ENCODE measurements around the gene AP2A1.

AP2A1 gene

GRCh38 chr19:49766007-49766929 is 533 bp upstream of the AP2A1 start:
- DNase-seq (ENCODE audit: low spot score), result peak; percentile 98

GRCh38 chr19:49767381-49767780 is 580 bp downstream of the AP2A1 start:
- no peak for DNase-seq (ENCODE audit: low spot score)

GRCh38 chr19:49767967-49768581 is 1.3 kb downstream of the AP2A1 start:
- no peak for DNase-seq (ENCODE audit: low spot score)

GRCh38 chr19:49770529-49770928 is 3.7 kb downstream of the AP2A1 start:
- DNase-seq (ENCODE audit: low spot score), result no peak

- no peak for DNase-seq (ENCODE audit: low spot score)
Observed at GRCh38 chr19:49771674-49772139, 4.9 kb downstream of the AP2A1 start.

- DNase-seq (ENCODE audit: low spot score), result no peak
Observed at GRCh38 chr19:49772850-49773432, 6.1 kb downstream of the AP2A1 start.

GRCh38 chr19:49773663-49774350 is 7.0 kb downstream of the AP2A1 start:
- DNase-seq (ENCODE audit: low spot score), result no peak

GRCh38 chr19:49774969-49775368 is 8.2 kb downstream of the AP2A1 start:
- no peak for DNase-seq (ENCODE audit: low spot score)

- DNase-seq (ENCODE audit: low spot score), result no peak
Observed at GRCh38 chr19:49775742-49776370, 9.1 kb downstream of the AP2A1 start.

- no peak for DNase-seq (ENCODE audit: low spot score)
Observed at GRCh38 chr19:49776371-49776764, 9.6 kb downstream of the AP2A1 start.

- no peak for DNase-seq (ENCODE audit: low spot score)
Observed at GRCh38 chr19:49779731-49780555, 13.1 kb downstream of the AP2A1 start.

- no peak for DNase-seq (ENCODE audit: low spot score)
Observed at GRCh38 chr19:49780861-49781260, 14.1 kb downstream of the AP2A1 start.

- no peak for DNase-seq (ENCODE audit: low spot score)
Observed at GRCh38 chr19:49781394-49781793, 14.6 kb downstream of the AP2A1 start.

- DNase-seq (ENCODE audit: low spot score), result no peak
Observed at GRCh38 chr19:49782515-49782914, 15.7 kb downstream of the AP2A1 start.

GRCh38 chr19:49786376-49786820 is 19.6 kb downstream of the AP2A1 start:
- DNase-seq (ENCODE audit: low spot score), result no peak

GRCh38 chr19:49787746-49788145 is 20.9 kb downstream of the AP2A1 start:
- DNase-seq (ENCODE audit: low spot score), result no peak

GRCh38 chr19:49788857-49789256 is 22.1 kb downstream of the AP2A1 start:
- no peak for DNase-seq (ENCODE audit: low spot score)

- DNase-seq (ENCODE audit: low spot score), result no peak
Observed at GRCh38 chr19:49790866-49791265, 24.1 kb downstream of the AP2A1 start.

GRCh38 chr19:49791776-49792445 is 25.1 kb downstream of the AP2A1 start:
- DNase-seq (ENCODE audit: low spot score), result no peak

GRCh38 chr19:49792829-49793560 is 26.2 kb downstream of the AP2A1 start:
- no peak for DNase-seq (ENCODE audit: low spot score)

Data from D341Med (cell line).